CD14-positive monocyte (primary cell): Measurements from ENCODE around the gene OR2V2. TPM values are rescaled to one million over a fixed set of nuclear protein-coding genes. Genes with fewer than 3 reads are reported as not detected.
"Not testable (repeated sequence)": the region's sequence is repeated elsewhere in the genome, so short reads cannot be mapped to it uniquely, and the experiment has no call there.

ENCODE experiments used
- DNase-seq, 3 donors: peaks; one replicate each; pipeline ENCODE4 v3.0.0-alpha.2; 2011 to 2022
- H2AFZ ChIP-seq: 2 replicates; pipeline ENCODE4 v1.6.0; 2012; ENCODE audit warnings: mild to moderate bottlenecking, low read depth, low read length, inconsistent platforms; ENCODE audit not compliant: insufficient read depth, poor library complexity, severe bottlenecking
- H3K27ac ChIP-seq, 2 donors: 1 replicate in 1 of 2; 2 replicates in 1 of 2; pipeline ENCODE4 v1.5.1; 2012 to 2013; ENCODE audit warnings: low read length in 2 of 2, control low read depth in 1 of 2, inconsistent platforms in 1 of 2, low read depth in 1 of 2, mild to moderate bottlenecking in 1 of 2
- H3K27me3 ChIP-seq, 2 donors: one replicate each; pipeline versions ENCODE4 v1.6.0 to v1.6.1; 2011 to 2013; ENCODE audit warnings: low read length in 2 of 2; ENCODE audit not compliant: control insufficient read depth in 2 of 2, insufficient read depth in 2 of 2
- H3K36me3 ChIP-seq, 2 donors: replicated peaks in 1 of 2; 1 replicate in 1 of 2; 2 replicates in 1 of 2; pipeline versions ENCODE4 v1.5.1 to v1.6.1; 2012 to 2013; ENCODE audit warnings: low read length in 2 of 2, control low read depth in 1 of 2, inconsistent platforms in 1 of 2, mild to moderate bottlenecking in 1 of 2; ENCODE audit not compliant: insufficient read depth in 2 of 2, control insufficient read depth in 1 of 2
- H3K4me1 ChIP-seq, 2 donors: 1 replicate in 1 of 2; 2 replicates in 1 of 2; pipeline versions ENCODE4 v1.5.1 to v1.6.1; 2012 to 2013; ENCODE audit warnings: low read length in 2 of 2, control low read depth in 1 of 2, inconsistent platforms in 1 of 2, mild to moderate bottlenecking in 1 of 2, moderate library complexity in 1 of 2; ENCODE audit not compliant: insufficient read depth in 2 of 2, control insufficient read depth in 1 of 2
- H3K4me2 ChIP-seq: replicated peaks from 2 replicates; pipeline ENCODE3; 2012; ENCODE audit warnings: low read length, moderate library complexity, mild to moderate bottlenecking; ENCODE audit not compliant: poor library complexity, severe bottlenecking; ENCODE audit errors: extremely low read depth
- H3K4me3 ChIP-seq, 3 experiments: fragments of 200-600 bp in 1 of 3; sonication (generic) in 1 of 3; replicated peaks in 1 of 3; 1 replicate in 2 of 3; 2 replicates in 1 of 3; pipeline ENCODE4 v1.5.1; 2011 to 2013; ENCODE audit warnings: low read length in 3 of 3, mild to moderate bottlenecking in 3 of 3, control low read depth in 2 of 3, low read depth in 2 of 3, inconsistent platforms in 1 of 3, moderate library complexity in 1 of 3
- H3K79me2 ChIP-seq: 2 replicates; pipeline ENCODE4 v1.6.0; 2012; ENCODE audit warnings: mild to moderate bottlenecking, control low read depth, inconsistent platforms, low read length, moderate library complexity; ENCODE audit not compliant: insufficient read depth
- H3K9ac ChIP-seq: 2 replicates; pipeline ENCODE4 v1.6.0; 2017; ENCODE audit warnings: low read length, mild to moderate bottlenecking; ENCODE audit not compliant: insufficient read depth, poor library complexity, severe bottlenecking
- H3K9me3 ChIP-seq, 2 donors: replicated peaks in 1 of 2; 1 replicate in 1 of 2; 2 replicates in 1 of 2; pipeline versions ENCODE4 v1.5.1 to v1.6.1; 2012 to 2013; ENCODE audit warnings: low read length in 2 of 2, control low read depth in 1 of 2; ENCODE audit not compliant: control insufficient read depth in 1 of 2, insufficient read depth in 1 of 2
- H4K20me1 ChIP-seq: 2 replicates; pipeline ENCODE4 v1.6.0; 2012; ENCODE audit warnings: mild to moderate bottlenecking, low read length, control low read depth, moderate library complexity; ENCODE audit not compliant: insufficient read depth
- H3K27ac Mint-ChIP-seq, 7 donors: one replicate each; pipeline ENCODE4 v1.8.0; 2020; ENCODE audit warnings: mild to moderate bottlenecking in 7 of 7, mixed read lengths in 7 of 7, moderate library complexity in 6 of 7, inconsistent platforms in 2 of 7
- H3K27me3 Mint-ChIP-seq, 3 donors: one replicate each; pipeline ENCODE4 v1.8.0; 2021 to 2022; ENCODE audit warnings: low read depth in 3 of 3, mild to moderate bottlenecking in 3 of 3, mixed read lengths in 3 of 3, moderate library complexity in 3 of 3, inconsistent platforms in 1 of 3
- H3K36me3 Mint-ChIP-seq, 2 donors: one replicate each; pipeline ENCODE4 v1.8.0; 2020; ENCODE audit warnings: mixed read lengths in 2 of 2, inconsistent platforms in 1 of 2, mild to moderate bottlenecking in 1 of 2
- H3K4me1 Mint-ChIP-seq: one replicate; pipeline ENCODE4 v1.8.0; 2020; ENCODE audit warnings: mild to moderate bottlenecking, mixed read lengths
- H3K4me3 Mint-ChIP-seq, 2 donors: one replicate each; pipeline ENCODE4 v1.8.0; 2020; ENCODE audit warnings: mild to moderate bottlenecking in 2 of 2, mixed read lengths in 2 of 2, moderate library complexity in 1 of 2
- H3K9me3 Mint-ChIP-seq, 7 donors: one replicate each; pipeline ENCODE4 v1.8.0; 2020 to 2022; ENCODE audit warnings: mixed read lengths in 7 of 7, mild to moderate bottlenecking in 6 of 7, moderate library complexity in 6 of 7, inconsistent platforms in 2 of 7
- CTCF ChIP-seq: fragments of 200-600 bp; IDR thresholded peaks from one replicate; pipeline ENCODE4 v1.8.0; 2022; ENCODE audit warnings: antibody characterized with exemption, mild to moderate bottlenecking
- WGBS: methylation state at CpG from one replicate; pipeline ENCODE4 v1.1.5; 2013; ENCODE audit warnings: missing lambda C conversion rate; ENCODE audit not compliant: insufficient coverage; 5-methylcytosine and 5-hydroxymethylcytosine counted together
- intact Hi-C, 2 donors: fragments of 100-400 bp; cut with micrococcal nuclease; formaldehyde crosslinking; loops; one replicate each; pipeline versions ENCODE4 v1.15.0 to v1.15.1; 2023
- polyA plus RNA-seq, 3 donors: library from polyadenylated mRNA; depleted of rRNA in 1 of 3; unstranded in 2 of 3; stranded (reverse) in 1 of 3; fragments of 300-500 nt in 2 of 3; fragments of >200 nt in 1 of 3; fragmentation: Illumina TruSeq in 2 of 3; gene quantifications; 1 replicate in 2 of 3; 2 replicates in 1 of 3; pipeline ENCODE4 v1.2.3, GENCODE V29; 2012 to 2021

The OR2V2 gene
- polyA plus RNA-seq, 3 donors, result not detected

- H3K9ac ChIP-seq, result no peak overlapping the region
- H3K4me1 ChIP-seq, result peaks cover 17 to 25% of the 10 kb centered on the region in 2 donors
- no peaks in the 10 kb centered on the region for H3K79me2 ChIP-seq
- intact Hi-C loops, result no loop called here
- TF ChIP-seq CTCF, result no peak
- no peaks in the 10 kb centered on the region for H3K36me3 ChIP-seq
- H3K27me3 Mint-ChIP-seq, result peaks cover 70 to 87% (median 73%) of the 10 kb centered on the region in 3 donors
- H3K4me1 Mint-ChIP-seq, result peaks cover 33% of the 10 kb centered on the region
- peak overlapping the region in 4 of 7 donors; percentile 2 to 81 (median 60) for H3K27ac Mint-ChIP-seq
- H3K9me3 ChIP-seq, result peaks cover 0 to 20% of the 10 kb centered on the region in 2 donors
- WGBS, result 6% methylated on average over 39 of the region's 50 CpGs
- peak overlapping the region; percentile 73 for H3K4me2 ChIP-seq
- peak overlapping the region; percentile 78 to 96 for H3K4me3 Mint-ChIP-seq
- H3K4me3 ChIP-seq, result peak overlapping the region in 2 of 3 experiments; percentile 23 to 64
- DNase-seq, result peak in 2 of 3 donors; percentile 34 to 41
- peaks cover 4 to 14% of the 10 kb centered on the region in 2 donors for H3K36me3 Mint-ChIP-seq
- no peak overlapping the region for H3K27ac ChIP-seq
- H3K9me3 Mint-ChIP-seq, result peaks cover 0 to 27% (median 18%) of the 10 kb centered on the region in 7 donors
- no peaks in the 10 kb centered on the region for H4K20me1 ChIP-seq
- H2AFZ ChIP-seq, result peak overlapping the region; percentile 65
- H3K27me3 ChIP-seq, result peaks cover 37 to 75% of the 10 kb centered on the region in 2 donors
Observed at GRCh38 chr5:181173420-181174342, 26.3 kb downstream of the OR2V2 start.

- intact Hi-C loops, result no loop called here
- Histone ChIP-seq H3K27ac (no peak overlapping the region), H3K9me3 (peaks cover 0 to 7% of the 10 kb centered on the region in 2 donors), H3K4me1 (peaks cover 14 to 16% of the 10 kb centered on the region in 2 donors), H4K20me1 (no peaks in the 10 kb centered on the region), H3K36me3 (no peaks in the 10 kb centered on the region), H3K27me3 (peaks cover 12 to 48% of the 10 kb centered on the region in 2 donors), H2AFZ (no peak overlapping the region), H3K79me2 (no peaks in the 10 kb centered on the region), H3K4me2 (no peak overlapping the region), H3K9ac (no peak overlapping the region), H3K4me3 (no peak overlapping the region)
- peak overlapping the region in 1 of 2 donors; percentile 42 for H3K4me3 Mint-ChIP-seq
- H3K27me3 Mint-ChIP-seq, result peaks cover 46 to 69% (median 50%) of the 10 kb centered on the region in 3 donors
- H3K4me1 Mint-ChIP-seq, result peaks cover 17% of the 10 kb centered on the region
- WGBS, result 90% methylated on average over 2 of the region's 3 CpGs
- TF ChIP-seq CTCF, result no peak
- peaks cover 0 to 4% of the 10 kb centered on the region in 2 donors for H3K36me3 Mint-ChIP-seq
- H3K27ac Mint-ChIP-seq, result no peak overlapping the region
- no peak for DNase-seq
- H3K9me3 Mint-ChIP-seq, result peaks cover 0 to 15% (median 10%) of the 10 kb centered on the region in 7 donors
Observed at GRCh38 chr5:181176254-181176952, 29.0 kb downstream of the OR2V2 start.

GRCh38 chr5:181177559-181177958 lies 30.2 kb downstream of the OR2V2 start:
- H3K4me2 ChIP-seq, H2AFZ ChIP-seq, intact Hi-C loops, H3K4me3 Mint-ChIP-seq, H3K9me3 ChIP-seq, H3K36me3 ChIP-seq, H3K9ac ChIP-seq, H3K27ac ChIP-seq, DNase-seq, H4K20me1 ChIP-seq, H3K4me3 ChIP-seq, H3K79me2 ChIP-seq, H3K27ac Mint-ChIP-seq, H3K36me3 Mint-ChIP-seq: not testable (repeated sequence)
- 89% methylated on average over 7 of the region's 14 CpGs for WGBS
- H3K4me1 ChIP-seq, result peaks cover 14 to 16% of the 10 kb centered on the region in 2 donors
- peaks cover 5 to 43% of the 10 kb centered on the region in 2 donors for H3K27me3 ChIP-seq
- Mint-ChIP-seq H3K9me3 (peaks cover 0 to 15% (median 10%) of the 10 kb centered on the region in 7 donors), H3K27me3 (peaks cover 38 to 65% (median 49%) of the 10 kb centered on the region in 3 donors), H3K4me1 (peaks cover 23% of the 10 kb centered on the region)
